Measurements from ENCODE around the gene MBLAC1.

MBLAC1 gene

GRCh38 chr7:100101016-100101862, 25.5 kb upstream of the MBLAC1 start, which contains the start of the genes AP4M1 and MCM7:
Gene AP4M1 (plus strand): TSS chr7:100101643. CDS start chr7:100101715, 72 bp downstream.
Gene MCM7 (minus strand): TSS chr7:100101397. CDS start chr7:100101294, 103 bp downstream.
- H3K27me3 ChIP-seq (ENCODE audit: control insufficient read depth, insufficient read depth, low read length): no peaks in the 10 kb centered on the region
- peak within 1 kb of the TSS; percentile 91 for H3K4me3 ChIP-seq (ENCODE audit: low read length)
- peak within 1 kb of the TSS; percentile 88 for H3K27ac ChIP-seq (ENCODE audit: low read depth, low read length)
- H3K9ac ChIP-seq (ENCODE audit: low read length): peak within 1 kb of the TSS; percentile 64
- H3K36me3 ChIP-seq (ENCODE audit: control insufficient read depth, insufficient read depth, low read length): peaks cover 35% of the 10 kb centered on the region
- peaks cover 7% of the 10 kb centered on the region for H3K4me1 ChIP-seq (ENCODE audit: control insufficient read depth, insufficient read depth, low read length)

- Histone ChIP-seq H3K4me1 (ENCODE audit: control insufficient read depth, insufficient read depth, low read length) (peaks cover 7% of the 10 kb centered on the region), H3K9ac (ENCODE audit: low read length) (no peak overlapping the region), H3K27ac (ENCODE audit: low read depth, low read length) (no peak overlapping the region), H3K36me3 (ENCODE audit: control insufficient read depth, insufficient read depth, low read length) (peaks cover 35% of the 10 kb centered on the region), H3K27me3 (ENCODE audit: control insufficient read depth, insufficient read depth, low read length) (no peaks in the 10 kb centered on the region), H3K4me3 (ENCODE audit: low read length) (no peak overlapping the region)
Measured at GRCh38 chr7:100102950-100103840, 23.6 kb upstream of the MBLAC1 start.

- H3K4me3 ChIP-seq (ENCODE audit: low read length): no peak overlapping the region
- no peaks in the 10 kb centered on the region for H3K4me1 ChIP-seq (ENCODE audit: control insufficient read depth, insufficient read depth, low read length)
- H3K27ac ChIP-seq (ENCODE audit: low read depth, low read length): no peak overlapping the region
- peaks cover 28% of the 10 kb centered on the region for H3K36me3 ChIP-seq (ENCODE audit: control insufficient read depth, insufficient read depth, low read length)
- H3K9ac ChIP-seq (ENCODE audit: low read length): no peak overlapping the region
- H3K27me3 ChIP-seq (ENCODE audit: control insufficient read depth, insufficient read depth, low read length): no peaks in the 10 kb centered on the region
Measured at GRCh38 chr7:100105534-100105933, 21.2 kb upstream of the MBLAC1 start.

- H3K4me3 ChIP-seq (ENCODE audit: low read length): no peak overlapping the region
- H3K36me3 ChIP-seq (ENCODE audit: control insufficient read depth, insufficient read depth, low read length): peaks cover 35% of the 10 kb centered on the region
- no peaks in the 10 kb centered on the region for H3K4me1 ChIP-seq (ENCODE audit: control insufficient read depth, insufficient read depth, low read length)
- no peaks in the 10 kb centered on the region for H3K27me3 ChIP-seq (ENCODE audit: control insufficient read depth, insufficient read depth, low read length)
- H3K9ac ChIP-seq (ENCODE audit: low read length): no peak overlapping the region
- no peak overlapping the region for H3K27ac ChIP-seq (ENCODE audit: low read depth, low read length)
Measured at GRCh38 chr7:100106633-100107032, 20.1 kb upstream of the MBLAC1 start.

GRCh38 chr7:100107125-100107737, 19.5 kb upstream of the MBLAC1 start:
- Histone ChIP-seq H3K36me3 (ENCODE audit: control insufficient read depth, insufficient read depth, low read length) (peaks cover 35% of the 10 kb centered on the region), H3K4me3 (ENCODE audit: low read length) (no peak overlapping the region), H3K27me3 (ENCODE audit: control insufficient read depth, insufficient read depth, low read length) (no peaks in the 10 kb centered on the region), H3K27ac (ENCODE audit: low read depth, low read length) (no peak overlapping the region), H3K4me1 (ENCODE audit: control insufficient read depth, insufficient read depth, low read length) (no peaks in the 10 kb centered on the region), H3K9ac (ENCODE audit: low read length) (no peak overlapping the region)

- Histone ChIP-seq H3K27ac (ENCODE audit: low read depth, low read length) (no peak overlapping the region), H3K4me3 (ENCODE audit: low read length) (no peak overlapping the region), H3K9ac (ENCODE audit: low read length) (no peak overlapping the region), H3K27me3 (ENCODE audit: control insufficient read depth, insufficient read depth, low read length) (no peaks in the 10 kb centered on the region), H3K4me1 (ENCODE audit: control insufficient read depth, insufficient read depth, low read length) (no peaks in the 10 kb centered on the region), H3K36me3 (ENCODE audit: control insufficient read depth, insufficient read depth, low read length) (peaks cover 35% of the 10 kb centered on the region)
Measured at GRCh38 chr7:100107890-100108289, 18.9 kb upstream of the MBLAC1 start.

GRCh38 chr7:100109521-100110163, 17.1 kb upstream of the MBLAC1 start:
- peaks cover 33% of the 10 kb centered on the region for H3K36me3 ChIP-seq (ENCODE audit: control insufficient read depth, insufficient read depth, low read length)
- no peak overlapping the region for H3K4me3 ChIP-seq (ENCODE audit: low read length)
- H3K27ac ChIP-seq (ENCODE audit: low read depth, low read length): no peak overlapping the region
- no peak overlapping the region for H3K9ac ChIP-seq (ENCODE audit: low read length)
- H3K27me3 ChIP-seq (ENCODE audit: control insufficient read depth, insufficient read depth, low read length): no peaks in the 10 kb centered on the region
- no peaks in the 10 kb centered on the region for H3K4me1 ChIP-seq (ENCODE audit: control insufficient read depth, insufficient read depth, low read length)

GRCh38 chr7:100111156-100111555, 15.6 kb upstream of the MBLAC1 start:
- no peaks in the 10 kb centered on the region for H3K4me1 ChIP-seq (ENCODE audit: control insufficient read depth, insufficient read depth, low read length)
- H3K36me3 ChIP-seq (ENCODE audit: control insufficient read depth, insufficient read depth, low read length): peaks cover 28% of the 10 kb centered on the region
- no peak overlapping the region for H3K27ac ChIP-seq (ENCODE audit: low read depth, low read length)
- no peak overlapping the region for H3K4me3 ChIP-seq (ENCODE audit: low read length)
- H3K9ac ChIP-seq (ENCODE audit: low read length): no peak overlapping the region
- no peaks in the 10 kb centered on the region for H3K27me3 ChIP-seq (ENCODE audit: control insufficient read depth, insufficient read depth, low read length)

GRCh38 chr7:100111914-100112313, 14.9 kb upstream of the MBLAC1 start:
- H3K9ac ChIP-seq (ENCODE audit: low read length): no peak overlapping the region
- no peaks in the 10 kb centered on the region for H3K27me3 ChIP-seq (ENCODE audit: control insufficient read depth, insufficient read depth, low read length)
- no peaks in the 10 kb centered on the region for H3K4me1 ChIP-seq (ENCODE audit: control insufficient read depth, insufficient read depth, low read length)
- H3K36me3 ChIP-seq (ENCODE audit: control insufficient read depth, insufficient read depth, low read length): peaks cover 25% of the 10 kb centered on the region
- no peak overlapping the region for H3K4me3 ChIP-seq (ENCODE audit: low read length)
- no peak overlapping the region for H3K27ac ChIP-seq (ENCODE audit: low read depth, low read length)

- H3K27me3 ChIP-seq (ENCODE audit: control insufficient read depth, insufficient read depth, low read length): no peaks in the 10 kb centered on the region
Measured at GRCh38 chr7:100115026-100115425, 11.7 kb upstream of the MBLAC1 start.

GRCh38 chr7:100118388-100119071, 8.2 kb upstream of the MBLAC1 start:
- Histone ChIP-seq H3K36me3 (ENCODE audit: control insufficient read depth, insufficient read depth, low read length) (no peaks in the 10 kb centered on the region), H3K9ac (ENCODE audit: low read length) (peak overlapping the region; percentile 10), H3K27me3 (ENCODE audit: control insufficient read depth, insufficient read depth, low read length) (no peaks in the 10 kb centered on the region), H3K27ac (ENCODE audit: low read depth, low read length) (peak overlapping the region; percentile 82), H3K4me1 (ENCODE audit: control insufficient read depth, insufficient read depth, low read length) (peaks cover 3% of the 10 kb centered on the region), H3K4me3 (ENCODE audit: low read length) (peak overlapping the region; percentile 80)

More at GRCh38 chr7:100115026-100115425, 11.7 kb upstream of the MBLAC1 start:
- Histone ChIP-seq H3K36me3 (ENCODE audit: control insufficient read depth, insufficient read depth, low read length) (peaks cover 12% of the 10 kb centered on the region), H3K4me3 (ENCODE audit: low read length) (no peak overlapping the region), H3K9ac (ENCODE audit: low read length) (no peak overlapping the region), H3K27ac (ENCODE audit: low read depth, low read length) (no peak overlapping the region), H3K4me1 (ENCODE audit: control insufficient read depth, insufficient read depth, low read length) (peaks cover 3% of the 10 kb centered on the region)

Measured in rectal smooth muscle tissue (tissue), 1 donor.